ENCODE results near the gene DCST2. TPM values are rescaled to one million over a fixed set of nuclear protein-coding genes. Genes with fewer than 3 reads are reported as not detected.

The DCST2 gene
- total and polyA plus RNA-seq, 9 of the 15 experiments (the other 6 are each of a cell fraction or from before 2014, with no cell fraction given), result 0.09 to 0.49 (median 0.11) TPM; not detected in 3

- TF ChIP-seq HDAC3 (IDR thresholded peaks at IDR 0.05; ENCODE audit: borderline replicate concordance, partially characterized antibody) (no peak), CHD4 (IDR thresholded peaks at IDR 0.05; ENCODE audit: insufficient read depth, insufficient replicate concordance, low read depth, low read length, poor library complexity, severe bottlenecking) (no peak), CCNT2 (IDR thresholded peaks at IDR 0.05; ENCODE audit: borderline replicate concordance, extremely low read depth, insufficient read length, low read depth, low read length) (no peak), ZEB2 (IDR thresholded peaks at IDR 0.05) (no peak), ZBTB9 (CRISPR knock-in tag; IDR thresholded peaks at IDR 0.05) (peak; percentile 59; the same call in 1 of the 2 replicates), TBP (optimal IDR thresholded peaks at IDR 0.05; ENCODE audit: low read depth, low read length) (peak; percentile 85), ZBED1 (IDR thresholded peaks at IDR 0.05) (no peak), ZNF639 (CRISPR knock-in tag; conservative IDR thresholded peaks at IDR 0.05 in 1 of 2, IDR thresholded peaks at IDR 0.05 in 1 of 2) (no peak), CBX1 (IDR thresholded peaks at IDR 0.05; ENCODE audit: low read depth) (no peak), SLC30A9 (CRISPR knock-in tag; IDR thresholded peaks at IDR 0.05) (no peak), ILF3 (IDR thresholded peaks at IDR 0.05; ENCODE audit: borderline replicate concordance) (no peak), TCF15 (CRISPR knock-in tag; IDR thresholded peaks at IDR 0.05) (no peak), ZNF347 (CRISPR knock-in tag; IDR thresholded peaks at IDR 0.05; ENCODE audit: low read depth) (no peak), NFE2L1 (tag; IDR thresholded peaks at IDR 0.05; ENCODE audit: borderline replicate concordance, low read depth) (no peak), SMAD1 (IDR thresholded peaks at IDR 0.05; ENCODE audit: low read depth, low read length, partially characterized antibody) (no peak), SIX5 (IDR thresholded peaks at IDR 0.05; ENCODE audit: borderline replicate concordance in 1 of 2, insufficient read depth in 1 of 2, low read depth in 1 of 2, low read length in 2 of 2) (no peak), KAT8 (IDR thresholded peaks at IDR 0.05; ENCODE audit: low read depth) (no peak), KHSRP (IDR thresholded peaks at IDR 0.05) (no peak), RBBP5 (IDR thresholded peaks at IDR 0.05; ENCODE audit: borderline replicate concordance, insufficient read depth, low read length, poor library complexity, severe bottlenecking) (peak; percentile 61), ZNF311 (CRISPR knock-in tag; IDR thresholded peaks at IDR 0.05) (no peak), ZNF589 (CRISPR knock-in tag; IDR thresholded peaks at IDR 0.05; ENCODE audit: low read depth) (no peak), NFYB (IDR thresholded peaks at IDR 0.05; ENCODE audit: extremely low read depth, insufficient read length) (peak; percentile 96), BMI1 (IDR thresholded peaks at IDR 0.05; ENCODE audit: low read length) (no peak), ZBTB34 (CRISPR knock-in tag; IDR thresholded peaks at IDR 0.05) (no peak)
Measured at GRCh38 chr1:154982897-154983648, 50.5 kb downstream of the DCST2 start, which contains the start of gene FLAD1 (continued).

All from K562 (cell line).